ENCODE measurements around the gene FRAS1.

FRAS1 gene

GRCh38 chr4:78370631-78371372 lies 313.7 kb downstream of the FRAS1 start:
- Histone ChIP-seq H3K4me3 (ENCODE audit: low read depth in 1 of 2, low read length in 1 of 2) (no peak overlapping the region), H3K9me3 (no peaks in the 10 kb centered on the region), H3K36me3 (no peaks in the 10 kb centered on the region), H3K27ac (no peak overlapping the region), H3K27me3 (no peaks in the 10 kb centered on the region), H3K4me1 (ENCODE audit: control insufficient read depth in 1 of 2, insufficient read depth in 1 of 2, low read depth in 1 of 2, low read length in 1 of 2) (no peaks in the 10 kb centered on the region)
- no peak for TF ChIP-seq CTCF (IDR thresholded peaks at IDR 0.05)

- Histone ChIP-seq H3K4me3 (ENCODE audit: low read depth in 1 of 2, low read length in 1 of 2) (no peak overlapping the region), H3K27ac (no peak overlapping the region), H3K27me3 (no peaks in the 10 kb centered on the region), H3K36me3 (no peaks in the 10 kb centered on the region), H3K4me1 (ENCODE audit: control insufficient read depth in 1 of 2, insufficient read depth in 1 of 2, low read depth in 1 of 2, low read length in 1 of 2) (no peaks in the 10 kb centered on the region), H3K9me3 (no peaks in the 10 kb centered on the region)
- no peak for TF ChIP-seq CTCF (IDR thresholded peaks at IDR 0.05)
These were observed 315.3 kb downstream of the FRAS1 start for GRCh38 chr4:78372355-78372988.

DNA sequence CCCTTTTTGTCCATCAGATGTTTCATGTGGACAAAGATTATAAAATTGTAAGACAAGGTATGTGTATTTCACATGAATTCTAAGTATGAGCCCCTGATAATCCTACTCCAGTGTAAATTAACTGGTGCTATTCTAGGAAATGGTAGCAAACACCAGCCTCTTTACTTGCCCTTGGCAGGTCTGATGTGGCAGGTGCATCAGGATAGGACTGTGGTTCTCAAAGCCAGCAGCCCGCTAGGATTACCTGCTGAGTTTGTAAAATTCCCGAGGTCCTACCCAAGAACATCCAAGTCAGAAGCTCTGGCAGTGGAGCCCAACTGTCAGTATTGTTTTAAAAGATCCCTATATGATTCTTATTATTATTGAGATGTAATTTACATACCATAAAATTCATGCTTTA lies 320.4 kb downstream of the FRAS1 start:
- Histone ChIP-seq H3K27ac (no peak overlapping the region), H3K27me3 (no peaks in the 10 kb centered on the region), H3K4me1 (ENCODE audit: control insufficient read depth in 1 of 2, insufficient read depth in 1 of 2, low read depth in 1 of 2, low read length in 1 of 2) (peaks cover 4 to 7% of the 10 kb centered on the region in 2 experiments), H3K9me3 (no peaks in the 10 kb centered on the region), H3K36me3 (no peaks in the 10 kb centered on the region), H3K4me3 (ENCODE audit: low read depth in 1 of 2, low read length in 1 of 2) (no peak overlapping the region)
- TF ChIP-seq CTCF (IDR thresholded peaks at IDR 0.05), result no peak

DNA sequence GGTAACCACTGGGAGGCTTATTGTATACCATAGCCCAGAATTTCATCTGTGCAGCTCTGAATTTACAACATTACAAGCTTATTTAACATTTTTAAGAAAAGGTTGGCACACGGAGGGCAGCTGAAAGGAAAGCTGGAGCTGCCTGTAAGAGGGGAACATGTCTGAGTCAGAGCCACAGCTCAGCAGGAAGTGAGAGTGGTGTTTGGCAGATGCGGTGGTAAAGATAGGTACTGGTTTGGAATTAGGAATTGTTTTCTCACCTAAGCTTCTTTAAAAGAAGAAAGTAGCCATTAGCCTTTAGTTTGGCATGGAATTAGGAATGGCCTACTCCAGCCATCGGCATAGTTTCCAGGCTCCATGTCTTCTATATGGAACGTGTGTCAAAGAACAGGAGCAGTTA lies 321.9 kb downstream of the FRAS1 start:
- Histone ChIP-seq H3K4me3 (ENCODE audit: low read depth in 1 of 2, low read length in 1 of 2) (no peak overlapping the region), H3K27me3 (peaks cover 8% of the 10 kb centered on the region), H3K4me1 (ENCODE audit: control insufficient read depth in 1 of 2, insufficient read depth in 1 of 2, low read depth in 1 of 2, low read length in 1 of 2) (peaks cover 4 to 7% of the 10 kb centered on the region in 2 experiments), H3K9me3 (no peaks in the 10 kb centered on the region), H3K27ac (no peak overlapping the region), H3K36me3 (no peaks in the 10 kb centered on the region)
- TF ChIP-seq CTCF (IDR thresholded peaks at IDR 0.05), result no peak

DNA sequence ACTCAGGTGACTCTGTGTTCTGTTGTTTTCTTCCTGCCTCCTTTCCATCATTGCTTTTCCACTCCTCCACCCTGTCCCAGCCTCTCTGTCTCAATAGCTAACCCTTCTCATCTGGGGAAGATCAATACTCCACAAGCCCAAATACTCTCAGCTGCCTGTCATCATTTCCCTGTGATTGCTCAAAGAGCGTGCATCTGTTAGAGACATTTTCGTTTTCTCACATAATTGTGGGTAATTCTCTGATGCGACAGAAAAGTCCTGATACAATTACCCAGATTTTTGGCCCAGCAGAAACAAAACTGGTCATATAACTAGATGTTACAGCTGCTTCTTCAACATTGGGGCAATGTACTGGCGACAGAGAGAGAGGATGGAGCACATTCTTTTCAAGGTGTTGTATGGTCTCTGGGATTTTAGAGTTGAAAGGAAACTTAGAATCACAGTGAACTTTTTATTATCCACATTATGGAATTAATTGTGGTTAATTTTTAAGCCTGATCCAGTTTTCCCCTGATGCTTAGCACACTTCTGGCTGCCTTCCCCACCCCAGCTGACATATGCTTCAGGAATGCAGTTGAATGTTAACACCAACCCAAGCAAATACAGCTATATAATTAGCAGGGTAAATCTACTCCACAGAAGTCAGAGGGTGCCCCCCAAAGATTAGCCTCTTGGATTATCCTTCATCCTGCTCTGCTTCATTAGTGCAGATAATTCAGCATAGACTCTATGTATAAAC lies 323.0 kb downstream of the FRAS1 start:
- TF ChIP-seq CTCF (IDR thresholded peaks at IDR 0.05), result no peak
- Histone ChIP-seq H3K9me3 (no peaks in the 10 kb centered on the region), H3K4me3 (ENCODE audit: low read depth in 1 of 2, low read length in 1 of 2) (no peak overlapping the region), H3K36me3 (no peaks in the 10 kb centered on the region), H3K27ac (no peak overlapping the region), H3K27me3 (peaks cover 8% of the 10 kb centered on the region), H3K4me1 (ENCODE audit: control insufficient read depth in 1 of 2, insufficient read depth in 1 of 2, low read depth in 1 of 2, low read length in 1 of 2) (peaks cover 4 to 7% of the 10 kb centered on the region in 2 experiments)
